Stomach smooth muscle (tissue), 2 donors: ENCODE measurements around the gene CAPNS2.
"Not testable (repeated sequence)": the region's sequence is repeated elsewhere in the genome, so short reads cannot be mapped to it uniquely, and the experiment has no call there.

Experiments used
- H3K27ac ChIP-seq: one replicate; pipeline ENCODE4 v1.7.0; 2013; ENCODE audit warnings: mild to moderate bottlenecking, low read length, inconsistent platforms
- H3K27me3 ChIP-seq, 2 donors: one replicate each; pipeline ENCODE4 v1.7.0; 2013; ENCODE audit warnings: low read length in 2 of 2; ENCODE audit not compliant: insufficient read depth in 2 of 2, control insufficient read depth in 1 of 2
- H3K36me3 ChIP-seq, 2 donors: one replicate each; pipeline ENCODE4 v1.7.0; 2013; ENCODE audit warnings: low read length in 2 of 2; ENCODE audit not compliant: control insufficient read depth in 2 of 2, insufficient read depth in 2 of 2
- H3K4me1 ChIP-seq: one replicate; pipeline ENCODE4 v1.7.0; 2013; ENCODE audit warnings: low read length; ENCODE audit not compliant: control insufficient read depth, insufficient read depth
- H3K4me3 ChIP-seq, 2 donors: one replicate each; pipeline ENCODE4 v1.7.0; 2013; ENCODE audit warnings: low read length in 2 of 2
- H3K9ac ChIP-seq, 2 donors: one replicate each; pipeline ENCODE4 v1.7.0; 2013; ENCODE audit warnings: low read length in 2 of 2, mild to moderate bottlenecking in 1 of 2
- H3K9me3 ChIP-seq, 2 donors: one replicate each; pipeline ENCODE4 v1.7.0; 2013; ENCODE audit warnings: low read length in 2 of 2; ENCODE audit not compliant: control insufficient read depth in 2 of 2
- donor health status: healthy.
- donor health status: Pancreatic carcinoma.

CAPNS2 gene

GRCh38 chr16:55588799-55589198 lies 22.3 kb downstream of the CAPNS2 start:
- no peaks in the 10 kb centered on the region for H3K36me3 ChIP-seq
- no peak overlapping the region for H3K27ac ChIP-seq
- no peaks in the 10 kb centered on the region for H3K4me1 ChIP-seq
- no peaks in the 10 kb centered on the region for H3K27me3 ChIP-seq
- no peaks in the 10 kb centered on the region for H3K9me3 ChIP-seq
- no peak overlapping the region for H3K4me3 ChIP-seq
- H3K9ac ChIP-seq: no peak overlapping the region

DNA sequence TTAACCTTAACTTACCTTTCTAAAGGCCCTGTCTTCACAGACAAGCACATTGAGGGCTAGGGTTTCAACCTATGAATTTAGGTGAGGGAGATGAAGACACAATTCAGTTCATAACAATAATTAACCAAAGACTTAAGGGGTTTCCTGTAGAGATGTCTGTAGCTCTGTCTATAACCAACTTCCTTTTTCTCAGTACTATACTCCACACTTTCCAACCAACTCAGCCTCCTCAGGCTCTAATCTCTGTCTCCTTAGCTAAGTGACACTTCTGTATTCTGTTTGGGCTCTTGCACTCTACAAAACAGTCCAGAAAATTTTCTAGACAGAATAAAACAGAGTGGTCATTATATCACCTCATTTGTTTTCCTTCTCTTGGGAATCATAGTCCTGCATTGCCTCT lies 25.8 kb downstream of the CAPNS2 start:
- Histone ChIP-seq H3K36me3 (no peaks in the 10 kb centered on the region), H3K4me1 (no peaks in the 10 kb centered on the region), H3K27ac (no peak overlapping the region), H3K9ac (no peak overlapping the region), H3K9me3 (no peaks in the 10 kb centered on the region), H3K27me3 (no peaks in the 10 kb centered on the region), H3K4me3 (no peak overlapping the region)

GRCh38 chr16:55597928-55598327 lies 31.4 kb downstream of the CAPNS2 start:
- no peaks in the 10 kb centered on the region for H3K27me3 ChIP-seq
- H3K4me1 ChIP-seq: no peaks in the 10 kb centered on the region
- H3K27ac ChIP-seq: no peak overlapping the region
- H3K4me3 ChIP-seq: no peak overlapping the region
- H3K36me3 ChIP-seq: no peaks in the 10 kb centered on the region
- H3K9ac ChIP-seq: no peak overlapping the region
- no peaks in the 10 kb centered on the region for H3K9me3 ChIP-seq

DNA sequence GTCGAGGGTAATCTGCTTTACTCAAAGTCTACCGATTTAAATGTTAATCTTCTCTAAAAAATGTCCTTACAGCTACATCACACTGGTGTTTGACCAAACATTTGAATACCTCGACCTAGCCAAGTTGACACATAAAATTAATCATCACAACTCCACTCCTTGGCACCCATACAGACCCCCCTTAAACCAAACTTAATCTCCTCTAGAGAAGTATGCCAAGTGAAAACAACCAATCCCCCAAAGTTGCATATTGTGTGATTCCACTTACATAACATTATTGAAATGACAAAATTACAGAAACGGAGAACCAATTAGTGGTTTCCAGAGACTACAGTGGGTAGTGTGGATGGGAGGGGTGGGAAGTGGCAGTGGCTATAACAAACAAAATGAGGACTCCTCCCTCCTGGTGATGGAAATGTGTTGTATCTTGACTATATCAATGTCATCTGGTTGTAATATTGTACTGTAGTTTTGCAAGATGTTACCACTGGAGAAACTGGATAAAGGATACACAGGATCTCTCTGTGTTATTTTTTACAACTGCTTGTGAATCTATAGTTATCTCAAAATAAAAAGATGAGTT lies 39.4 kb downstream of the CAPNS2 start:
- no peaks in the 10 kb centered on the region for H3K36me3 ChIP-seq
- H3K4me3 ChIP-seq: no peak overlapping the region
- H3K27ac ChIP-seq: no peak overlapping the region
- no peaks in the 10 kb centered on the region for H3K9me3 ChIP-seq
- peaks cover 10% of the 10 kb centered on the region for H3K4me1 ChIP-seq
- H3K27me3 ChIP-seq: no peaks in the 10 kb centered on the region
- no peak overlapping the region for H3K9ac ChIP-seq

- Histone ChIP-seq H3K4me3 (no peak overlapping the region), H3K9me3 (no peaks in the 10 kb centered on the region), H3K4me1 (no peaks in the 10 kb centered on the region), H3K27ac (no peak overlapping the region), H3K36me3 (no peaks in the 10 kb centered on the region), H3K27me3 (no peaks in the 10 kb centered on the region), H3K9ac (no peak overlapping the region)
Measured at GRCh38 chr16:55613613-55614335, 47.3 kb downstream of the CAPNS2 start.

DNA sequence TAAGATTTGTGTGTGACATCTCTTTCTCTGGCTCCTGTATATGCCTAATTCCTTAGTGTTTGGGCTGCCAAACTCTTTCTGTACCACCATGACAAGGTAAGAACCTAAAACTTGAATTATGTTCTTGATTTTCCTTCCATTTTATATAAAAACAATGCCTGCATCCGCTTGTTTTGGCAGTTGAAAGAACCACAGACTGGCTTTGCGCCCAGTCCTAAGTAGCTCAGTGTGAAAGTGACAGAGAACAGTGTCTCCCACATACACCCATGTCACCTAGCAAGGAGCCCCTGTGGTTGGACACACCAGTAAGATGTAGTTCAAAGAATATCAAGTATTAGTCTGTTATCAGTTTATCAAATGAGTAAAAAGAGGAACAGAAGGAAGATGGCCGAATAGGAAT lies 48.6 kb downstream of the CAPNS2 start:
- Histone ChIP-seq H3K27me3 (no peaks in the 10 kb centered on the region), H3K9me3 (no peaks in the 10 kb centered on the region), H3K36me3 (no peaks in the 10 kb centered on the region), H3K9ac (no peak overlapping the region), H3K4me3 (no peak overlapping the region), H3K27ac (no peak overlapping the region), H3K4me1 (no peaks in the 10 kb centered on the region)

DNA sequence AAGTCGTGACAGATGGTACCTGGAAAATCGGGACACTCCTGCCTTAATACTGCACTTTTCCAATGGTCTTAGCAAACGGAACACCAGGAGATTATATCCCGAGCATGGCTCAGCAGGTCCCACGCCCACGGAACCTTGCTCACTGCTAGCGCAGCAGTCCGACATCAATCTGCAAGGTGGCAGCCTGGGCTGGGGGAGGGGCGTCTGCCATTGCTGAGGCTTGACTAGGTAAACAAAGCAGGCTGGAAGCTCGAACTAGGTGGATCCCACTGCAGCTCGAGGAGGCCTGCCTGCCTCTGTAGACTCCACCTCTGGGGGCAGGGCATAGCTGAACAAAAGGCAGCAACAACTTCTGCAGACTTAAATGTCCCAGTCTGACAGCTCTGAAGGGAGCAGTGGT lies 49.2 kb downstream of the CAPNS2 start:
- H3K9me3 ChIP-seq, H3K4me1 ChIP-seq, H3K27me3 ChIP-seq, H3K36me3 ChIP-seq, H3K27ac ChIP-seq, H3K4me3 ChIP-seq, H3K9ac ChIP-seq: not testable (repeated sequence)
